ENCODE results near the gene FZD8.

FZD8 gene

DNA sequence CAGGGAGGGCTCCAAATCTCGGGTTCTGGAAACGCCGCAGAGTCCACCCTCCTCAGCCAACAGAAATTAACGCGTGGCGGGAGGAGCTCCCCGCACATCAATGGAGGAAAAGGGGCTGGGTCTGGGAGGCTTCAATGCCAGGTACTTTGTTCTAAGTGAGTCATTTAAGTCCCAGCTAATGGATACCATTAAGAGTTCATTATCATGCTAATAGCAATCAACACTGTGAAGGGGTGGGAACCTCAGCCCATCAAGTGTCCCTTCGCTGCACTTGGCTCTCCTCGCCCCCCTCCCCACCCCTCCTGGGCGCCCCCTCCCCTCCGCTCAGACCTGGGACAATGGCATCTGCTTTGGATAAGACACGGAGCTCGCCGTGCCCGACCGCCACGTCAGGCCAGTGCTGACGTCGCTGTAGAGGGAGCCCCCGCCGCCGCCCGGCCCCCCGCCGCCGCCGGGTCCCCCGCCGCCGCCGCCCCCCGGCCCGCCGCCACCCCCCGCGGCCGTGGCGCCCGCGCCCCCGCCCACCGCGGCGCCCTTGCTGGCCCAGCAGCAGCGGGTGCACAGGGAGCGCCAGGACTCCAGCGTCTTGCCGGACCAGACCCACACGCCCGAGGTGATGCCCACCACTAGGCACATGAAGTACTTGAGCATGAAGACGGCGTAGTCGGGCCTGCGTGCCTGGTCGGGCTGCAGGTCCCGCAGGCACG is 2.9 kb downstream of the FZD8 start:
- H3K4me3 ChIP-seq (ENCODE audit: control insufficient read depth, low read depth, low read length): no peak overlapping the region
- TF ChIP-seq, protein P1, sequence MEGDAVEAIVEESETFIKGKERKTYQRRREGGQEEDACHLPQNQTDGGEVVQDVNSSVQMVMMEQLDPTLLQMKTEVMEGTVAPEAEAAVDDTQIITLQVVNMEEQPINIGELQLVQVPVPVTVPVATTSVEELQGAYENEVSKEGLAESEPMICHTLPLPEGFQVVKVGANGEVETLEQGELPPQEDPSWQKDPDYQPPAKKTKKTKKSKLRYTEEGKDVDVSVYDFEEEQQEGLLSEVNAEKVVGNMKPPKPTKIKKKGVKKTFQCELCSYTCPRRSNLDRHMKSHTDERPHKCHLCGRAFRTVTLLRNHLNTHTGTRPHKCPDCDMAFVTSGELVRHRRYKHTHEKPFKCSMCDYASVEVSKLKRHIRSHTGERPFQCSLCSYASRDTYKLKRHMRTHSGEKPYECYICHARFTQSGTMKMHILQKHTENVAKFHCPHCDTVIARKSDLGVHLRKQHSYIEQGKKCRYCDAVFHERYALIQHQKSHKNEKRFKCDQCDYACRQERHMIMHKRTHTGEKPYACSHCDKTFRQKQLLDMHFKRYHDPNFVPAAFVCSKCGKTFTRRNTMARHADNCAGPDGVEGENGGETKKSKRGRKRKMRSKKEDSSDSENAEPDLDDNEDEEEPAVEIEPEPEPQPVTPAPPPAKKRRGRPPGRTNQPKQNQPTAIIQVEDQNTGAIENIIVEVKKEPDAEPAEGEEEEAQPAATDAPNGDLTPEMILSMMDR (conservative IDR thresholded peaks at IDR 0.05; ENCODE audit: control insufficient read depth, insufficient read depth, low read depth, low read length): no peak
- DNase-seq (ENCODE audit: low read depth): no peak

- no peak overlapping the region for H3K4me3 ChIP-seq (ENCODE audit: control insufficient read depth, low read depth, low read length)
- DNase-seq (ENCODE audit: low read depth): no peak
- TF ChIP-seq, protein P1 (conservative IDR thresholded peaks at IDR 0.05; ENCODE audit: control insufficient read depth, insufficient read depth, low read depth, low read length): no peak
Measured at GRCh38 chr10:35638101-35638500, 4.0 kb downstream of the FZD8 start.

GRCh38 chr10:35637462-35637861 is 4.6 kb downstream of the FZD8 start:
- TF ChIP-seq, protein P1 (conservative IDR thresholded peaks at IDR 0.05; ENCODE audit: control insufficient read depth, insufficient read depth, low read depth, low read length): no peak
- no peak overlapping the region for H3K4me3 ChIP-seq (ENCODE audit: control insufficient read depth, low read depth, low read length)
- no peak for DNase-seq (ENCODE audit: low read depth)

GRCh38 chr10:35636956-35637355 is 5.1 kb downstream of the FZD8 start:
- TF ChIP-seq, protein P1 (conservative IDR thresholded peaks at IDR 0.05; ENCODE audit: control insufficient read depth, insufficient read depth, low read depth, low read length): no peak
- no peak overlapping the region for H3K4me3 ChIP-seq (ENCODE audit: control insufficient read depth, low read depth, low read length)
- no peak for DNase-seq (ENCODE audit: low read depth)

- peak; percentile 73 for DNase-seq (ENCODE audit: low read depth)
- TF ChIP-seq, protein P1 (conservative IDR thresholded peaks at IDR 0.05; ENCODE audit: control insufficient read depth, insufficient read depth, low read depth, low read length): peak; percentile 97
Measured at GRCh38 chr10:35635576-35635975, 6.5 kb downstream of the FZD8 start.

GRCh38 chr10:35633006-35633980 is 8.8 kb downstream of the FZD8 start:
- H3K4me3 ChIP-seq (ENCODE audit: control insufficient read depth, low read depth, low read length): no peak overlapping the region
- DNase-seq (ENCODE audit: low read depth): no peak
- TF ChIP-seq, protein P1 (conservative IDR thresholded peaks at IDR 0.05; ENCODE audit: control insufficient read depth, insufficient read depth, low read depth, low read length): no peak

More at GRCh38 chr10:35635576-35635975, 6.5 kb downstream of the FZD8 start:
- no peak overlapping the region for H3K4me3 ChIP-seq (ENCODE audit: control insufficient read depth, low read depth, low read length)
